IPS-20b (cell line): Measurements from ENCODE around the gene PSG7.
"Not testable (repeated sequence)": the region's sequence is repeated elsewhere in the genome, so short reads cannot be mapped to it uniquely, and the experiment has no call there.

Source experiments
- H3K27ac ChIP-seq: one replicate; pipeline ENCODE4 v1.5.1; 2013; ENCODE audit warnings: low read length
- H3K27me3 ChIP-seq: 2 replicates; pipeline ENCODE4 v1.6.1; 2013; ENCODE audit warnings: mild to moderate bottlenecking, low read length, inconsistent platforms; ENCODE audit not compliant: insufficient read depth
- H3K36me3 ChIP-seq: 2 replicates; pipeline ENCODE4 v1.6.1; 2013; ENCODE audit warnings: low read depth, mild to moderate bottlenecking, inconsistent platforms, low read length, moderate library complexity; ENCODE audit not compliant: insufficient read depth
- H3K4me1 ChIP-seq: 2 replicates; pipeline ENCODE4 v1.6.1; 2013; ENCODE audit warnings: mild to moderate bottlenecking, control low read depth, inconsistent platforms, low read length, moderate library complexity; ENCODE audit not compliant: insufficient read depth
- H3K4me3 ChIP-seq: 2 replicates; pipeline ENCODE4 v1.5.1; 2013; ENCODE audit warnings: mild to moderate bottlenecking, low read length, inconsistent platforms
- H3K9ac ChIP-seq: 2 replicates; pipeline ENCODE4 v1.6.1; 2013; ENCODE audit warnings: low read depth, mild to moderate bottlenecking, inconsistent platforms, low read length, moderate library complexity
- H3K9me3 ChIP-seq: 2 replicates; pipeline ENCODE4 v1.6.1; 2013; ENCODE audit warnings: mild to moderate bottlenecking, low read depth, low read length, inconsistent platforms; ENCODE audit not compliant: insufficient read depth

PSG7 gene

GRCh38 chr19:42937107-42937506 is at the start of gene PSG7:
Gene PSG7, minus strand, starts transcription at chr19:42937207. Its CDS starts 131 bp downstream, at chr19:42937076.
- H3K9me3 ChIP-seq, H3K27me3 ChIP-seq, H3K4me1 ChIP-seq, H3K9ac ChIP-seq, H3K36me3 ChIP-seq, H3K4me3 ChIP-seq, H3K27ac ChIP-seq: not testable (repeated sequence)

GRCh38 chr19:42985588-42985987 is 48.6 kb upstream of the PSG7 start:
- Histone ChIP-seq H3K4me1 (no peaks in the 10 kb centered on the region), H3K9ac (no peak overlapping the region), H3K36me3 (no peaks in the 10 kb centered on the region), H3K27me3 (no peaks in the 10 kb centered on the region), H3K27ac (no peak overlapping the region), H3K4me3 (no peak overlapping the region), H3K9me3 (no peaks in the 10 kb centered on the region)

- not testable (repeated sequence) for H3K27ac ChIP-seq, H3K4me3 ChIP-seq, H3K27me3 ChIP-seq, H3K9me3 ChIP-seq, H3K36me3 ChIP-seq, H3K4me1 ChIP-seq, H3K9ac ChIP-seq
Measured at GRCh38 chr19:42982111-42982510, 45.1 kb upstream of the PSG7 start.

- not testable (repeated sequence) for H3K36me3 ChIP-seq, H3K9ac ChIP-seq, H3K27ac ChIP-seq, H3K4me3 ChIP-seq, H3K4me1 ChIP-seq, H3K27me3 ChIP-seq
- H3K9me3 ChIP-seq = peaks cover 14% of the 10 kb centered on the region; the same call in 1 of the 2 replicates
Measured at GRCh38 chr19:42971451-42971850, 34.4 kb upstream of the PSG7 start.

- no peak overlapping the region for H3K27ac ChIP-seq
- no peaks in the 10 kb centered on the region for H3K36me3 ChIP-seq
- H3K4me1 ChIP-seq = no peaks in the 10 kb centered on the region
- peaks cover 23% of the 10 kb centered on the region; the same call in 1 of the 2 replicates for H3K9me3 ChIP-seq
- H3K27me3 ChIP-seq = no peaks in the 10 kb centered on the region
- no peak overlapping the region for H3K9ac ChIP-seq
- H3K4me3 ChIP-seq = no peak overlapping the region
Measured at GRCh38 chr19:42965176-42965575, 28.2 kb upstream of the PSG7 start.

- no peaks in the 10 kb centered on the region for H3K4me1 ChIP-seq
- H3K36me3 ChIP-seq = no peaks in the 10 kb centered on the region
- H3K4me3 ChIP-seq = no peak overlapping the region
- H3K9ac ChIP-seq = no peak overlapping the region
- H3K27me3 ChIP-seq = no peaks in the 10 kb centered on the region
- no peak overlapping the region for H3K27ac ChIP-seq
- peaks cover 26% of the 10 kb centered on the region; the same call in 1 of the 2 replicates for H3K9me3 ChIP-seq
Measured at GRCh38 chr19:42961119-42961518, 24.1 kb upstream of the PSG7 start.

- not testable (repeated sequence) for H3K27ac ChIP-seq, H3K4me3 ChIP-seq, H3K4me1 ChIP-seq, H3K36me3 ChIP-seq, H3K9ac ChIP-seq, H3K27me3 ChIP-seq, H3K9me3 ChIP-seq
Measured at GRCh38 chr19:42952126-42952525, 15.1 kb upstream of the PSG7 start.

GRCh38 chr19:42951476-42951875 is 14.5 kb upstream of the PSG7 start:
- not testable (repeated sequence) for H3K9ac ChIP-seq, H3K27ac ChIP-seq, H3K9me3 ChIP-seq, H3K27me3 ChIP-seq, H3K4me3 ChIP-seq, H3K36me3 ChIP-seq, H3K4me1 ChIP-seq

GRCh38 chr19:42942187-42942789 is 5.3 kb upstream of the PSG7 start:
- Histone ChIP-seq H3K4me3 (no peak overlapping the region), H3K4me1 (no peaks in the 10 kb centered on the region), H3K9me3 (no peaks in the 10 kb centered on the region), H3K27ac (no peak overlapping the region), H3K36me3 (no peaks in the 10 kb centered on the region), H3K9ac (no peak overlapping the region), H3K27me3 (no peaks in the 10 kb centered on the region)

- not testable (repeated sequence) for H3K9me3 ChIP-seq, H3K27ac ChIP-seq, H3K36me3 ChIP-seq, H3K4me3 ChIP-seq, H3K4me1 ChIP-seq, H3K27me3 ChIP-seq, H3K9ac ChIP-seq
Measured at GRCh38 chr19:42934726-42935125, 2.3 kb downstream of the PSG7 start.

GRCh38 chr19:42934183-42934582 is 2.8 kb downstream of the PSG7 start:
- H3K9me3 ChIP-seq, H3K27ac ChIP-seq, H3K4me1 ChIP-seq, H3K9ac ChIP-seq, H3K27me3 ChIP-seq, H3K4me3 ChIP-seq, H3K36me3 ChIP-seq: not testable (repeated sequence)

- H3K27ac ChIP-seq, H3K27me3 ChIP-seq, H3K4me1 ChIP-seq, H3K36me3 ChIP-seq, H3K9me3 ChIP-seq, H3K9ac ChIP-seq, H3K4me3 ChIP-seq: not testable (repeated sequence)
Measured at GRCh38 chr19:42933412-42933811, 3.6 kb downstream of the PSG7 start.
